ENCODE results near the gene LRCH3.

LRCH3 gene

GRCh38 chr3:197793247-197793646, 2.2 kb downstream of the LRCH3 start:
- no peak for DNase-seq

- no peak for DNase-seq
These were observed 3.1 kb downstream of the LRCH3 start for GRCh38 chr3:197794115-197794514.

GRCh38 chr3:197795200-197795599, 4.1 kb downstream of the LRCH3 start:
- DNase-seq, result no peak

- no peak for DNase-seq
These were observed 5.0 kb downstream of the LRCH3 start for GRCh38 chr3:197796087-197796486.

- DNase-seq, result no peak
These were observed 7.8 kb downstream of the LRCH3 start for GRCh38 chr3:197798863-197799262.

- no peak for DNase-seq
These were observed 9.3 kb downstream of the LRCH3 start for GRCh38 chr3:197800379-197800778.

- DNase-seq, result peak; percentile 33
These were observed 11.1 kb downstream of the LRCH3 start for GRCh38 chr3:197801891-197802778.

GRCh38 chr3:197802779-197803459, 11.9 kb downstream of the LRCH3 start:
- no peak for DNase-seq

GRCh38 chr3:197804511-197804910, 13.5 kb downstream of the LRCH3 start:
- no peak for DNase-seq

- no peak for DNase-seq
These were observed 17.0 kb downstream of the LRCH3 start for GRCh38 chr3:197807969-197808587.

- no peak for DNase-seq
These were observed 18.4 kb downstream of the LRCH3 start for GRCh38 chr3:197809356-197810020.

GRCh38 chr3:197810901-197811300, 19.8 kb downstream of the LRCH3 start:
- DNase-seq, result no peak

- DNase-seq, result no peak
These were observed 20.3 kb downstream of the LRCH3 start for GRCh38 chr3:197811343-197811742.

- DNase-seq, result no peak
These were observed 23.3 kb downstream of the LRCH3 start for GRCh38 chr3:197814372-197814771.

GRCh38 chr3:197820550-197821335, 29.7 kb downstream of the LRCH3 start:
- DNase-seq, result no peak

GRCh38 chr3:197829397-197830045, 38.5 kb downstream of the LRCH3 start:
- no peak for DNase-seq

- no peak for DNase-seq
These were observed 39.4 kb downstream of the LRCH3 start for GRCh38 chr3:197830308-197830966.

- DNase-seq, result no peak
These were observed 39.9 kb downstream of the LRCH3 start for GRCh38 chr3:197830967-197831313.

- no peak for DNase-seq
These were observed 43.1 kb downstream of the LRCH3 start for GRCh38 chr3:197833930-197834715.

GRCh38 chr3:197835509-197835908, 44.5 kb downstream of the LRCH3 start:
- DNase-seq, result peak; percentile 11

GRCh38 chr3:197836244-197836643, 45.2 kb downstream of the LRCH3 start:
- no peak for DNase-seq
